ENCODE results near the gene SERPINB4.

The SERPINB4 gene

GRCh38 chr18:63596964-63597363, 47.1 kb downstream of the SERPINB4 start:
- no peak for TF ChIP-seq CTCF (IDR thresholded peaks at IDR 0.05; ENCODE audit: insufficient read depth, low read length)
- TF ChIP-seq GABPA (IDR thresholded peaks at IDR 0.05; ENCODE audit: low read depth), result no peak
- TF ChIP-seq, protein P1, sequence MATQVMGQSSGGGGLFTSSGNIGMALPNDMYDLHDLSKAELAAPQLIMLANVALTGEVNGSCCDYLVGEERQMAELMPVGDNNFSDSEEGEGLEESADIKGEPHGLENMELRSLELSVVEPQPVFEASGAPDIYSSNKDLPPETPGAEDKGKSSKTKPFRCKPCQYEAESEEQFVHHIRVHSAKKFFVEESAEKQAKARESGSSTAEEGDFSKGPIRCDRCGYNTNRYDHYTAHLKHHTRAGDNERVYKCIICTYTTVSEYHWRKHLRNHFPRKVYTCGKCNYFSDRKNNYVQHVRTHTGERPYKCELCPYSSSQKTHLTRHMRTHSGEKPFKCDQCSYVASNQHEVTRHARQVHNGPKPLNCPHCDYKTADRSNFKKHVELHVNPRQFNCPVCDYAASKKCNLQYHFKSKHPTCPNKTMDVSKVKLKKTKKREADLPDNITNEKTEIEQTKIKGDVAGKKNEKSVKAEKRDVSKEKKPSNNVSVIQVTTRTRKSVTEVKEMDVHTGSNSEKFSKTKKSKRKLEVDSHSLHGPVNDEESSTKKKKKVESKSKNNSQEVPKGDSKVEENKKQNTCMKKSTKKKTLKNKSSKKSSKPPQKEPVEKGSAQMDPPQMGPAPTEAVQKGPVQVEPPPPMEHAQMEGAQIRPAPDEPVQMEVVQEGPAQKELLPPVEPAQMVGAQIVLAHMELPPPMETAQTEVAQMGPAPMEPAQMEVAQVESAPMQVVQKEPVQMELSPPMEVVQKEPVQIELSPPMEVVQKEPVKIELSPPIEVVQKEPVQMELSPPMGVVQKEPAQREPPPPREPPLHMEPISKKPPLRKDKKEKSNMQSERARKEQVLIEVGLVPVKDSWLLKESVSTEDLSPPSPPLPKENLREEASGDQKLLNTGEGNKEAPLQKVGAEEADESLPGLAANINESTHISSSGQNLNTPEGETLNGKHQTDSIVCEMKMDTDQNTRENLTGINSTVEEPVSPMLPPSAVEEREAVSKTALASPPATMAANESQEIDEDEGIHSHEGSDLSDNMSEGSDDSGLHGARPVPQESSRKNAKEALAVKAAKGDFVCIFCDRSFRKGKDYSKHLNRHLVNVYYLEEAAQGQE (IDR thresholded peaks at IDR 0.05; ENCODE audit: insufficient replicate concordance, low read depth), result no peak
- TF ChIP-seq SPI1 (IDR thresholded peaks at IDR 0.05; ENCODE audit: borderline replicate concordance, low read depth), result no peak
- no peak for TF ChIP-seq POLR2AphosphoS5 (IDR thresholded peaks at IDR 0.05; ENCODE audit: low read depth)
- DNase-seq (ENCODE audit: low read depth in 1 of 2, low spot score in 1 of 2), result no peak
- Histone ChIP-seq H3K27me3 (ENCODE audit: insufficient read depth, poor library complexity, severe bottlenecking) (no peaks in the 10 kb centered on the region), H3K27ac (replicated peaks) (no peak overlapping the region), H3K4me3 (replicated peaks; ENCODE audit: insufficient read depth, low read length) (no peak overlapping the region)

DNA sequence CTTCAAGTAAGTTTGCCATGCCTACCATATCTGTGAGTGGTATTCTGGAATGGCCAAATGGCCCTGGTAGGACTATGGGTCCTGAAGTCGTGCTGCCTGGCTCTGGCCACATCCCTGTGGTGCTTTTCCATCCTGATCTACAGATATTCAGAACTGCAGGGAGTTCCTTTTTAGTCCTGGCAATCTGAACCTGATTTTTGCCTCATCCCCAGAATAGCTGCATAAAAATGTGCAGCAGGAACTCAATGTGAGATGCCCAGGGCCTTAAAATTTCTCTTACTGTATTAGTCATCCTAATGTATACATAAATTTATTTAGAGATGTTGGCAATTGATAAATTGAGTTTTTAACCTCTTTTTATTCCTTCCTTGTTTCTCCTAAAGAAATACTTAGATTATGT, 51.6 kb downstream of the SERPINB4 start:
- TF ChIP-seq, protein P1 (IDR thresholded peaks at IDR 0.05; ENCODE audit: insufficient replicate concordance, low read depth), result no peak
- TF ChIP-seq GABPA (IDR thresholded peaks at IDR 0.05; ENCODE audit: low read depth) (no peak), SPI1 (IDR thresholded peaks at IDR 0.05; ENCODE audit: borderline replicate concordance, low read depth) (no peak), POLR2AphosphoS5 (IDR thresholded peaks at IDR 0.05; ENCODE audit: low read depth) (no peak), CTCF (IDR thresholded peaks at IDR 0.05; ENCODE audit: insufficient read depth, low read length) (no peak)
- Histone ChIP-seq H3K27me3 (ENCODE audit: insufficient read depth, poor library complexity, severe bottlenecking) (no peaks in the 10 kb centered on the region), H3K27ac (replicated peaks) (no peak overlapping the region), H3K4me3 (replicated peaks; ENCODE audit: insufficient read depth, low read length) (no peak overlapping the region)
- no peak for DNase-seq (ENCODE audit: low read depth in 1 of 2, low spot score in 1 of 2)

GRCh38 chr18:63591725-63592124, 52.3 kb downstream of the SERPINB4 start:
- Histone ChIP-seq H3K27me3 (ENCODE audit: insufficient read depth, poor library complexity, severe bottlenecking) (no peaks in the 10 kb centered on the region), H3K4me3 (replicated peaks; ENCODE audit: insufficient read depth, low read length) (no peak overlapping the region), H3K27ac (replicated peaks) (no peak overlapping the region)
- DNase-seq (ENCODE audit: low read depth in 1 of 2, low spot score in 1 of 2), result no peak
- no peak for TF ChIP-seq SPI1 (IDR thresholded peaks at IDR 0.05; ENCODE audit: borderline replicate concordance, low read depth)
- TF ChIP-seq, protein P1 (IDR thresholded peaks at IDR 0.05; ENCODE audit: insufficient replicate concordance, low read depth), result no peak
- no peak for TF ChIP-seq GABPA (IDR thresholded peaks at IDR 0.05; ENCODE audit: low read depth)

Measured in HL-60 (cell line).